GM18907 (cell line): ENCODE measurements around the gene RASSF1.
"Not testable (repeated sequence)": the region's sequence is repeated elsewhere in the genome, so short reads cannot be mapped to it uniquely, and the experiment has no call there.

ENCODE experiments used
- ATAC-seq: cut with Tn5 transposase; IDR thresholded peaks from one replicate; pipeline ENCODE4 v1.9.1; 2021; ENCODE audit warnings: mild to moderate bottlenecking, moderate library complexity; ENCODE audit not compliant: unreplicated experiment

The RASSF1 gene

GRCh38 chr3:50290161-50290641, 50.4 kb downstream of the RASSF1 start:
- ATAC-seq, result no peak

- no peak for ATAC-seq
These were observed 51.5 kb downstream of the RASSF1 start for GRCh38 chr3:50289130-50289529.

- ATAC-seq, result no peak
These were observed 52.1 kb downstream of the RASSF1 start for GRCh38 chr3:50288387-50289007.

- ATAC-seq, result no peak
These were observed 53.4 kb downstream of the RASSF1 start for GRCh38 chr3:50287262-50287661.

GRCh38 chr3:50286322-50287227, 54.1 kb downstream of the RASSF1 start:
- no peak for ATAC-seq

- ATAC-seq, result not testable (repeated sequence)
These were observed 56.5 kb downstream of the RASSF1 start for GRCh38 chr3:50284121-50284520.
